ENCODE measurements around the gene OSBP2. TPM values are rescaled to one million over a fixed set of nuclear protein-coding genes. Genes with fewer than 3 reads are reported as not detected.
"Not testable (repeated sequence)": the region's sequence is repeated elsewhere in the genome, so short reads cannot be mapped to it uniquely, and the experiment has no call there.

OSBP2 gene
- total RNA-seq, 4 donors from 2014 or later, result 1.9 to 3.9 (median 3.0) TPM

DNA sequence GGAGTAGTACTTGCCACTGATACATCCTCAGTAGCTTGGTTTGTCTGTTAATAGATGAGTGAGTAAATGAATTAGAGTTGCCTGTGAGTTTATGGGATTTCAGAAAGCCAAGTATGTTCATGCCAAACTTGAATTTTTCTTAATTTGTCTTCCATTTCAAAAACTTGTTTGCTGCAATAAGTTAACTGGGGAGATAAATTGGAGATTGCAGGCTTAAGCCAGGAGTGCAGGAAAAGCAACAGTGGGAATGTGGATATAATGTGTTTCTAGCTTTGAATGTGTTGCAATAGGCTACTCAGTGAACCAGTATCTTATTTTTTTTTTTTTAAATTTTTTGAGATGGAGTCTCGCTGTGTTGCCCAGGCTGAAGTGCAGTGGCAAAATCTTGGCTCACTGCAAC lies 8.2 kb downstream of the OSBP2 start:
- H3K4me1 ChIP-seq, result peaks cover 0 to 7% (median 0%) of the 10 kb centered on the region in 3 donors
- WGBS, 2 donors, result 90 to 100% methylated on average over 1 of the region's 1 CpG
- TF ChIP-seq CTCF (IDR thresholded peaks at IDR 0.05), result no peak
- no peak for TF ChIP-seq POLR2A (IDR thresholded peaks at IDR 0.05)
- intact Hi-C loops (cut with DNase I), result no loop called here
- H3K27ac ChIP-seq, result no peak overlapping the region
- no peak for DNase-seq
- H3K4me3 ChIP-seq, result no peak overlapping the region
- no peaks in the 10 kb centered on the region for H3K9me3 ChIP-seq
- H3K27me3 ChIP-seq, result no peaks in the 10 kb centered on the region
- no peaks in the 10 kb centered on the region for H3K36me3 ChIP-seq

DNA sequence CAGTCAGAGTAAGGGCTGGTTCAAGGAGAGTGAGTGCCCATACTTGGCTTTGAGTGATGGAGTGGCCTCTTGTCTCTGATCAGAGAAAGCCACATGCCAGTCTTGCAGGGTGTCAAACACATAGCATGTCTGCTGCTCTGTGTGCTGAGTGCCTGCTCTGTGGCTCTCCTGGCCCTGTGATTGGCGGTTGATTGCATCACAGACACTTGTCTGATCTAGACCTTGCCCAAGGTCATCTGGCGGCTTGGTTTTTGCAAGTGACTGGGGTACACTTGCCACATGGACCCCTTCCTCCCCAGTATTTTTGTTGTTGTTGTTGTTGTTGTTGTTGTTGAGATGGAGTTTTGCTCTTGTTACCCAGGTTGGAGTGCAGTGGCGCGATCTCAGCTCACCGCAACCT lies 10.3 kb downstream of the OSBP2 start:
- H3K9me3 ChIP-seq, result no peaks in the 10 kb centered on the region
- H3K4me1 ChIP-seq, result peaks cover 0 to 7% (median 0%) of the 10 kb centered on the region in 3 donors
- no peak for TF ChIP-seq POLR2A (IDR thresholded peaks at IDR 0.05)
- no peak for TF ChIP-seq CTCF (IDR thresholded peaks at IDR 0.05)
- intact Hi-C loops (cut with DNase I), result no loop called here
- H3K27ac ChIP-seq, result no peak overlapping the region
- no peak overlapping the region for H3K4me3 ChIP-seq
- H3K27me3 ChIP-seq, result no peaks in the 10 kb centered on the region
- 92 to 95% methylated on average over 4 to 5 of the region's 5 CpGs for WGBS, 2 donors
- H3K36me3 ChIP-seq, result no peaks in the 10 kb centered on the region
- no peak for DNase-seq

- intact Hi-C loops (cut with DNase I), result no loop called here
- Histone ChIP-seq H3K4me3 (no peak overlapping the region), H3K9me3 (no peaks in the 10 kb centered on the region), H3K27me3 (no peaks in the 10 kb centered on the region), H3K4me1 (peaks cover 0 to 7% (median 0%) of the 10 kb centered on the region in 3 donors), H3K36me3 (no peaks in the 10 kb centered on the region), H3K27ac (no peak overlapping the region)
- DNase-seq, result no peak
- TF ChIP-seq POLR2A (IDR thresholded peaks at IDR 0.05) (no peak), CTCF (IDR thresholded peaks at IDR 0.05) (no peak)
- 32 to 36% methylated on average over 11 of the region's 11 CpGs for WGBS, 2 donors
Measured at GRCh38 chr22:30705710-30706651, 11.3 kb downstream of the OSBP2 start.

- H3K4me1 ChIP-seq; H3K27ac ChIP-seq; DNase-seq; H3K27me3 ChIP-seq; H3K4me3 ChIP-seq; H3K9me3 ChIP-seq; intact Hi-C loops (cut with DNase I); H3K36me3 ChIP-seq: not testable (repeated sequence)
- 63 to 71% methylated on average over 6 of the region's 6 CpGs for WGBS, 2 donors
Measured at GRCh38 chr22:30709980-30710379, 15.3 kb downstream of the OSBP2 start.

DNA sequence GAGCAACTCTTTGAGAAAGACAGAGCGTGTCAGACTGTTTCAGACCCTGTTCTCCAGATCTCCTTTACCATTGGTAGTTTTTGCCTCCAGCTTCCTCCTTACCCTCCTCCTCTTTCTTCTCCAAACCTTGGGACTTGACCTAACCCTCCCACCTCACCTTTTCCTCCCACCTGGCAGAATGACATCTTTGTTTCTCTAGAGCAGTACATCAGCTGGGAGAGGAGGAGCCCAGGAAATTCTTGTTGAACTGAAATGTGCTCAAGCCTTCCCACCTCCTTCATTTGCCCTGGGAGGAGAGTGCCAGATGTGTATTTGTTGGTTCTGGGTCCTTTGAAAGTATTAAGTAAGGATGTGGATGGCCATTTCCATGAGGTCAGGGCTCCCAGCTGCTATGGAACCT lies 17.4 kb downstream of the OSBP2 start:
- WGBS, 2 donors, result 87 to 100% methylated on average over 1 of the region's 1 CpG
- H3K4me1 ChIP-seq, result no peaks in the 10 kb centered on the region

More for the DNA sequence above, 17.4 kb downstream of the OSBP2 start:
- Histone ChIP-seq H3K4me3 (no peak overlapping the region), H3K9me3 (no peaks in the 10 kb centered on the region), H3K27me3 (no peaks in the 10 kb centered on the region), H3K27ac (no peak overlapping the region), H3K36me3 (no peaks in the 10 kb centered on the region)
- TF ChIP-seq CTCF (IDR thresholded peaks at IDR 0.05) (no peak), POLR2A (IDR thresholded peaks at IDR 0.05) (no peak)
- intact Hi-C loops (cut with DNase I), result no loop called here
- DNase-seq, result no peak
